K562 (cell line): ENCODE results near the gene NRG3. TPM values are rescaled to one million over a fixed set of nuclear protein-coding genes. Genes with fewer than 3 reads are reported as not detected.

Experiments used
- ATAC-seq: fragments of 200-7000 bp; cut with Tn5 transposase; 3 replicates; pipeline ENCODE4 v1.9.1; 2020; ENCODE audit warnings: moderate library complexity
- BruUV-seq: library from RNA; stranded (reverse); fragments of 400-500 nt; replicated peaks from 2 replicates; lab custom pipeline; 2021; lab: Mats Ljungman, UMichigan
- CTCF ChIA-PET: fragments of 300-600 bp; formaldehyde crosslinking; extraction: SDS; loops from one replicate; lab custom pipeline; 2021; ENCODE audit warnings: low intra/inter-chr PET ratio; lab: Yijun Ruan, JAX
- POLR2A ChIA-PET: fragments of 300-600, 350-650 bp; sonication (Branson Sonifier 250); formaldehyde crosslinking; extraction: SDS; loops from one replicate; lab custom pipeline; 2021; ENCODE audit warnings: antibody characterized with exemption, inconsistent platforms; lab: Yijun Ruan, JAX
- DNase-seq, 4 experiments: peaks; one replicate each; pipeline versions ENCODE4 v3.0.0 to v3.0.0-alpha.2; 2011 to 2018; ENCODE audit warnings: low spot score in 3 of 4, mixed read lengths in 3 of 4; ENCODE audit errors: extremely low read depth in 1 of 4
- FAIRE-seq: peaks from 2 replicates; lab custom pipeline; 2011; peaks lifted over from hg19 to GRCh38; lab: Jason Lieb, UNC
- H2AFZ ChIP-seq: 2 replicates; pipeline ENCODE4 v1.6.0; 2011; ENCODE audit warnings: low read depth, low read length, control low read depth, inconsistent platforms
- H3K27ac ChIP-seq: fragments of 200-600 bp; 3 replicates; pipeline ENCODE4 v1.8.0; 2011; ENCODE audit warnings: low read depth, mild to moderate bottlenecking, control low read depth, inconsistent platforms, low read length, moderate library complexity, mixed read lengths; ENCODE audit errors: extremely low read depth
- H3K27me3 ChIP-seq, 2 experiments: fragments of 300-600 bp in 1 of 2; 2 replicates in 1 of 2; 3 replicates in 1 of 2; pipeline versions ENCODE4 v1.6.0 to v1.8.0; 2011; ENCODE audit warnings: inconsistent platforms in 2 of 2, low read length in 2 of 2, mild to moderate bottlenecking in 1 of 2, mixed read lengths in 1 of 2, moderate library complexity in 1 of 2; ENCODE audit not compliant: control insufficient read depth in 2 of 2, insufficient read depth in 2 of 2
- H3K36me3 ChIP-seq: fragments of 300-600 bp; 3 replicates; pipeline ENCODE4 v1.8.0; 2011; ENCODE audit warnings: mild to moderate bottlenecking, low read length, inconsistent platforms; ENCODE audit not compliant: control insufficient read depth, insufficient read depth
- H3K4me1 ChIP-seq, 2 experiments: fragments of 200-600 bp in 1 of 2; replicated peaks in 1 of 2; 2 replicates in 1 of 2; 3 replicates in 1 of 2; pipeline versions ENCODE4 v1.5.1 to v1.8.0; 2011; ENCODE audit warnings: inconsistent platforms in 2 of 2, low read length in 2 of 2, mild to moderate bottlenecking in 1 of 2, mixed read lengths in 1 of 2, moderate library complexity in 1 of 2; ENCODE audit not compliant: control insufficient read depth in 2 of 2, insufficient read depth in 2 of 2
- H3K4me2 ChIP-seq: 2 replicates; pipeline ENCODE4 v1.6.1; 2011; ENCODE audit warnings: low read length, control low read depth, inconsistent platforms, mixed read lengths; ENCODE audit not compliant: insufficient read depth
- H3K4me3 ChIP-seq: fragments of 200-600 bp; sonication (generic), shearing (Covaris generic); 2 replicates; pipeline ENCODE4 v1.5.1; 2016; ENCODE audit warnings: control low read depth, inconsistent platforms
- H3K79me2 ChIP-seq: fragments of 200-600 bp; 3 replicates; pipeline ENCODE4 v1.8.0; 2011; ENCODE audit warnings: low read length, inconsistent platforms; ENCODE audit not compliant: control insufficient read depth, insufficient read depth
- H3K9ac ChIP-seq, 2 experiments: 2 replicates each; pipeline versions ENCODE4 v1.6.0 to v1.6.1; 2011; ENCODE audit warnings: low read depth in 2 of 2, low read length in 2 of 2, control low read depth in 1 of 2, inconsistent platforms in 1 of 2, mild to moderate bottlenecking in 1 of 2, mixed read lengths in 1 of 2; ENCODE audit not compliant: insufficient read depth in 1 of 2
- H3K9me1 ChIP-seq: one replicate; pipeline ENCODE4 v1.6.0; 2011; ENCODE audit warnings: inconsistent platforms, mild to moderate bottlenecking, low read length, moderate library complexity; ENCODE audit not compliant: control insufficient read depth, insufficient read depth
- H3K9me3 ChIP-seq: replicated peaks from 2 replicates; pipeline ENCODE4 v1.5.1; 2011; ENCODE audit warnings: low read depth, low read length, inconsistent platforms; ENCODE audit not compliant: control insufficient read depth, insufficient read depth
- H4K20me1 ChIP-seq: replicated peaks from 2 replicates; pipeline ENCODE4 v1.6.1; 2011; ENCODE audit warnings: low read length, inconsistent platforms, mixed read lengths; ENCODE audit not compliant: control insufficient read depth, insufficient read depth
- DNMT1 ChIP-seq: fragments of 450-650 bp; IDR thresholded peaks from 2 replicates; pipeline ENCODE4 v1.6.1; 2016; ENCODE audit warnings: antibody characterized with exemption, mild to moderate bottlenecking
- HNRNPL ChIP-seq: fragments of 200-400 bp; formaldehyde crosslinking; IDR thresholded peaks from 2 replicates; pipeline ENCODE4 v1.6.1; 2017; ENCODE audit warnings: low read depth, mild to moderate bottlenecking, low read length
- RFX5 ChIP-seq: IDR thresholded peaks from 2 replicates; pipeline ENCODE4 v1.6.1; 2011; ENCODE audit warnings: low read depth, mild to moderate bottlenecking, improper control_type of control experiment, low read length
- TAF15 ChIP-seq: fragments of 200-400 bp; formaldehyde crosslinking; IDR thresholded peaks from 2 replicates; pipeline ENCODE4 v1.6.1; 2017; ENCODE audit warnings: mild to moderate bottlenecking, low read depth, low read length, moderate library complexity
- TSHZ1 ChIP-seq: fragments of 250-450 bp; sonication (Bioruptor Pico); IDR thresholded peaks from 2 replicates; pipeline ENCODE4 v1.4.0; 2020; ENCODE audit warnings: mild to moderate bottlenecking, moderate library complexity
- ZNF316 ChIP-seq: fragments of 450-650 bp; IDR thresholded peaks from 2 replicates; pipeline ENCODE4 v1.6.1; 2016
- WGBS: fragments of 100-300 bp; shearing (Covaris generic); methylation state at CpG from one replicate; pipeline ENCODE4 v1.1.6; 2016; ENCODE audit warnings: low coverage, mixed read lengths; ENCODE audit not compliant: insufficient coverage; ENCODE audit errors: missing lambda C conversion rate; 5-methylcytosine and 5-hydroxymethylcytosine counted together
- in situ Hi-C: fragments of 300-500 bp; cut with MboI; formaldehyde crosslinking; loops from 4 replicates; pipeline ENCODE4 v1.15.0; 2018; ENCODE audit warnings: inconsistent platforms, mixed read lengths
- intact Hi-C: fragments of 100-400 bp; cut with micrococcal nuclease; formaldehyde crosslinking; loops from 2 replicates; pipeline ENCODE4 v1.14.2; 2022
- polyA plus RNA-seq, 8 experiments: library from polyadenylated mRNA; depleted of rRNA in 4 of 8; stranded (reverse) in 5 of 8; unstranded in 3 of 8; fragments of >200 nt; fragmentation: Nextera tagmentation in 2 of 8; fragmentation: Illumina TruSeq in 1 of 8; extraction: Ambion mirVana in 2 of 8; extraction: Trizol in 1 of 8; gene quantifications; 2 replicates each; pipeline versions ENCODE4 v1.2.1 to v1.2.3, GENCODE V29; 2011 to 2014; ENCODE audit warnings: inconsistent platforms in 1 of 8, missing spikeins in 1 of 8
- total RNA-seq, 7 experiments: library from RNA; depleted of rRNA in 6 of 7; stranded (reverse); fragments of >200 nt in 6 of 7; fragmentation: Illumina TruSeq in 2 of 7; extraction: Trizol in 2 of 7; gene quantifications; 2 replicates each; pipeline versions ENCODE4 v1.2.1 to v1.2.3, GENCODE V29; 2011 to 2021; ENCODE audit warnings: low replicate concordance in 1 of 7
- TF ChIP-seq, protein P1 (sequence below): fragments of 450-650 bp; IDR thresholded peaks from 2 replicates; pipeline ENCODE4 v1.6.1; 2016; ENCODE audit warnings: missing biosample characterization, missing genetic modification characterization
- TF ChIP-seq, protein P2 (sequence below): sonication (generic); formaldehyde crosslinking; IDR thresholded peaks from 2 replicates; pipeline ENCODE4 v1.8.0; 2023; ENCODE audit warnings: mild to moderate bottlenecking, missing genetic modification reagents
- TF ChIP-seq, protein P3 (sequence below): fragments of 250-450 bp; sonication (Bioruptor Pico); IDR thresholded peaks from 2 replicates; pipeline ENCODE4 v1.5.0; 2020; ENCODE audit warnings: mild to moderate bottlenecking

The NRG3 gene
- total and polyA plus RNA-seq, 9 of the 15 experiments (the other 6 are each of a cell fraction or from before 2014, with no cell fraction given), result not detected

DNA sequence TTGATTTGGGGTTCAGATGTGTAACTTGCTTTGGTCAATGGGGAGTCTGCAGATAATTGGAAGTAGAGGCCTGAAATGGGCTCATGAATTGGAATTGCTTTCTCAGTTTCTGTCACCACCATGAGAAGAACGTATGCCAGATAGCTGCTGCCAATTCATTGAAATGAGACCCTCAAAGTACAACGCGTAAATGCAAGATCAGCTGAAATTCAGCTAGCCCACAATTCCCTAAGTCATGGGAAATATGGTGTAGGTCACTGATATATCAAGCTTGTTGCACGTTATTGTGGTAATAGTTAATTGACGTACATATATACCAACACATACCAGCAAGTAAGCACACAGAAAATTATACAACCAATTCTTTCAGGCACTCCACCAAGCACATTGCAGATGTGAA, 520.0 kb downstream of the NRG3 start:
- Histone ChIP-seq H2AFZ (no peak overlapping the region), H3K4me2 (no peak overlapping the region), H3K27ac (no peak overlapping the region), H3K27me3 (no peaks in the 10 kb centered on the region), H3K36me3 (no peaks in the 10 kb centered on the region), H3K79me2 (no peaks in the 10 kb centered on the region), H3K4me3 (no peak overlapping the region), H3K4me1 (no peaks in the 10 kb centered on the region), H3K9ac (no peak overlapping the region), H3K9me1 (no peaks in the 10 kb centered on the region), H4K20me1 (no peaks in the 10 kb centered on the region), H3K9me3 (no peaks in the 10 kb centered on the region; the same call in 1 of the 2 replicates)
- FAIRE-seq, result no peak
- ChIA-PET POLR2A (no interaction called here), CTCF (no interaction called here)
- intact Hi-C loops (no loop called here), in situ Hi-C loops (no loop called here)
- ATAC-seq, result no peak
- no peak for DNase-seq
- no TSS peak for BruUV-seq
- TF ChIP-seq HNRNPL, result no peak
- peak; percentile 3; the same call in 1 of the 2 replicates for TF ChIP-seq ZNF316
- 1% methylated on average over 5 of the region's 5 CpGs for WGBS

DNA sequence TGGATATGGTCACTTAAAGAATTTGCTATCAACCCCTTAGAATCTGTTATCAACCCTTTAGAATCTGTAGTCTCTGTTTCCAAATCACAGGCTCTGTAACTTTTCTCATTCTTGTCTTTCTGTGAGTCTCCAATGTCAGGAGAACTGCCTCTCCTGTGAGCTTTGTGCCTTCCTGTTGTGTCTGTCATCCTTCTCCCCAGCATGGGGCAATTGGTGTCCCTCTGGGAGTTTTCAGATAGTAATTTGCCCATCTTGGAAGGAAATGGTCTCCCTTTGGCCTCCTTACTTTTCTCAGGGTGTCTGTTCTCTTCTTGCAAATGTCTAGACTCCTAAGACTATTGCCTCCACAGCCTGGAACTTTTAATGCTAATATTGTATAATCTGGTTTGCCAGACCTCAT, 521.9 kb downstream of the NRG3 start:
- no peak for FAIRE-seq
- TF ChIP-seq DNMT1 (no peak), RFX5 (no peak), TSHZ1 (CRISPR knock-in tag) (no peak), TAF15 (no peak)
- TF ChIP-seq, protein P1, sequence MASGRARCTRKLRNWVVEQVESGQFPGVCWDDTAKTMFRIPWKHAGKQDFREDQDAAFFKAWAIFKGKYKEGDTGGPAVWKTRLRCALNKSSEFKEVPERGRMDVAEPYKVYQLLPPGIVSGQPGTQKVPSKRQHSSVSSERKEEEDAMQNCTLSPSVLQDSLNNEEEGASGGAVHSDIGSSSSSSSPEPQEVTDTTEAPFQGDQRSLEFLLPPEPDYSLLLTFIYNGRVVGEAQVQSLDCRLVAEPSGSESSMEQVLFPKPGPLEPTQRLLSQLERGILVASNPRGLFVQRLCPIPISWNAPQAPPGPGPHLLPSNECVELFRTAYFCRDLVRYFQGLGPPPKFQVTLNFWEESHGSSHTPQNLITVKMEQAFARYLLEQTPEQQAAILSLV, result no peak
- TF ChIP-seq, protein P2, sequence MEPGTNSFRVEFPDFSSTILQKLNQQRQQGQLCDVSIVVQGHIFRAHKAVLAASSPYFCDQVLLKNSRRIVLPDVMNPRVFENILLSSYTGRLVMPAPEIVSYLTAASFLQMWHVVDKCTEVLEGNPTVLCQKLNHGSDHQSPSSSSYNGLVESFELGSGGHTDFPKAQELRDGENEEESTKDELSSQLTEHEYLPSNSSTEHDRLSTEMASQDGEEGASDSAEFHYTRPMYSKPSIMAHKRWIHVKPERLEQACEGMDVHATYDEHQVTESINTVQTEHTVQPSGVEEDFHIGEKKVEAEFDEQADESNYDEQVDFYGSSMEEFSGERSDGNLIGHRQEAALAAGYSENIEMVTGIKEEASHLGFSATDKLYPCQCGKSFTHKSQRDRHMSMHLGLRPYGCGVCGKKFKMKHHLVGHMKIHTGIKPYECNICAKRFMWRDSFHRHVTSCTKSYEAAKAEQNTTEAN (CRISPR knock-in tag), result no peak
- TF ChIP-seq, protein P3, sequence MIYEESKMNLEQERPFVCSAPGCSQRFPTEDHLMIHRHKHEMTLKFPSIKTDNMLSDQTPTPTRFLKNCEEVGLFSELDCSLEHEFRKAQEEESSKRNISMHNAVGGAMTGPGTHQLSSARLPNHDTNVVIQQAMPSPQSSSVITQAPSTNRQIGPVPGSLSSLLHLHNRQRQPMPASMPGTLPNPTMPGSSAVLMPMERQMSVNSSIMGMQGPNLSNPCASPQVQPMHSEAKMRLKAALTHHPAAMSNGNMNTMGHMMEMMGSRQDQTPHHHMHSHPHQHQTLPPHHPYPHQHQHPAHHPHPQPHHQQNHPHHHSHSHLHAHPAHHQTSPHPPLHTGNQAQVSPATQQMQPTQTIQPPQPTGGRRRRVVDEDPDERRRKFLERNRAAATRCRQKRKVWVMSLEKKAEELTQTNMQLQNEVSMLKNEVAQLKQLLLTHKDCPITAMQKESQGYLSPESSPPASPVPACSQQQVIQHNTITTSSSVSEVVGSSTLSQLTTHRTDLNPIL (CRISPR knock-in tag), result no peak

More for the DNA sequence above, 521.9 kb downstream of the NRG3 start:
- Histone ChIP-seq H4K20me1 (no peaks in the 10 kb centered on the region), H2AFZ (no peak overlapping the region), H3K79me2 (no peaks in the 10 kb centered on the region), H3K9me3 (no peaks in the 10 kb centered on the region; the same call in 1 of the 2 replicates), H3K4me3 (no peak overlapping the region), H3K9me1 (no peaks in the 10 kb centered on the region), H3K4me2 (no peak overlapping the region), H3K36me3 (no peaks in the 10 kb centered on the region), H3K27ac (no peak overlapping the region), H3K9ac (no peak overlapping the region), H3K4me1 (no peaks in the 10 kb centered on the region), H3K27me3 (no peaks in the 10 kb centered on the region)
- no peak for ATAC-seq
- BruUV-seq, result no TSS peak
- intact Hi-C loops (no loop called here), in situ Hi-C loops (no loop called here)
- CTCF ChIA-PET, result no interaction called here
- no peak for DNase-seq
- POLR2A ChIA-PET, result no interaction called here
